ENCODE results near the gene SMOC2. TPM values are rescaled to one million over a fixed set of nuclear protein-coding genes. Genes with fewer than 3 reads are reported as not detected.

Gene SMOC2
- total and polyA plus RNA-seq, 2 experiments from 2014 or later: 1.9 to 3.2 TPM

DNA sequence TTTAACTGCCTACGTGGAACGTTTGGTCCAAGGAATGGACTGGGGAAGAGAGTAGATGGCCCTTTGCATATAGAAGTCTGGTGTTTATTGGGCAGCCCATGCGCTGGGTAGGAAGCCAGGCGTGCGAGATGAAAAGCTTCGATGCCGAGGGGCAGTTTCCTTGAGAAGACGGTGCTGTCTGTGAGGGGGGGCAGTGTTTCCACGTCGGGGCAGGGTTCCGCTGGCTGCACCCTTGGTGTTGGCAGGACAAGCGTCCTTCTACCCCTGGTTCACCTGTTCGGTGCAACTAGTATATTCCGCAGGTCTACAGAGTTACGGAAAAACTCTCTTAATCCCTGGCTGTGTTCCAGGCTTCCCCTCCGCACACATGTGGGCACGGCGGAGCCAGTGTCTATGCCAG is 88.2 kb downstream of the SMOC2 start:
- TF ChIP-seq CTCF (IDR thresholded peaks at IDR 0.05; ENCODE audit: low read depth, low read length): no peak
- DNase-seq (ENCODE audit: low read depth in 1 of 2, low spot score in 1 of 2): no peak
- H3K27me3 ChIP-seq: peaks cover 3% of the 10 kb centered on the region
- H3K4me1 ChIP-seq (ENCODE audit: low read depth): no peaks in the 10 kb centered on the region
- no peak overlapping the region for H3K4me3 ChIP-seq
- H3K36me3 ChIP-seq: no peaks in the 10 kb centered on the region
- no peak overlapping the region for H3K27ac ChIP-seq
- H3K9me3 ChIP-seq (ENCODE audit: low read depth): no peaks in the 10 kb centered on the region

DNA sequence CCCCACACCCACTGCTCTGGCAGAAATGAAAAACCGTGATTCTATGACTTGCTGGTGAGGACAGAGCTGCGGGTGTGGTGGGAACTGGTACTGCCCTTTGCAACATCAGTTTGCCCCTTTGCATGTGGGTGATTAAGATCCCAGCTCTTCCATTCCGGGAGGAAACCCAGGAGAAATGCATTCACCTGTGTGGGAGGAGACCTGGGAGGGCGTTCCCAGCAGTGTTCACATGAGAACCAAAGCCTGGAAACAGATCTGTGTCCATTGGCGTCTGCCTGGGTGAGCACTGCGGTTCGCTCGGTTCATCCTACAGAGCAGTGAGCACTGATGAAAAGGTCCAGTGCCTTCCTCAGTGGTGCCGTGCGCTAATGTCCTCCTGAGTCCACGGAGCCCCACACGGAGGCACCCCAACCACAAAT is 89.7 kb downstream of the SMOC2 start:
- no peaks in the 10 kb centered on the region for H3K9me3 ChIP-seq (ENCODE audit: low read depth)
- H3K27ac ChIP-seq: no peak overlapping the region
- H3K4me1 ChIP-seq (ENCODE audit: low read depth): no peaks in the 10 kb centered on the region
- H3K4me3 ChIP-seq: no peak overlapping the region
- DNase-seq (ENCODE audit: low read depth in 1 of 2, low spot score in 1 of 2): no peak
- no peaks in the 10 kb centered on the region for H3K36me3 ChIP-seq
- H3K27me3 ChIP-seq: peaks cover 3% of the 10 kb centered on the region
- no peak for TF ChIP-seq CTCF (IDR thresholded peaks at IDR 0.05; ENCODE audit: low read depth, low read length)

- no peaks in the 10 kb centered on the region for H3K4me1 ChIP-seq (ENCODE audit: low read depth)
- no peaks in the 10 kb centered on the region for H3K36me3 ChIP-seq
- H3K27me3 ChIP-seq: peaks cover 3% of the 10 kb centered on the region
- H3K27ac ChIP-seq: no peak overlapping the region
- no peak overlapping the region for H3K4me3 ChIP-seq
- DNase-seq (ENCODE audit: low read depth in 1 of 2, low spot score in 1 of 2): no peak
- TF ChIP-seq CTCF (IDR thresholded peaks at IDR 0.05; ENCODE audit: low read depth, low read length): no peak
- H3K9me3 ChIP-seq (ENCODE audit: low read depth): no peaks in the 10 kb centered on the region
Observed at GRCh38 chr6:168532070-168532469, 91.1 kb downstream of the SMOC2 start.

- Histone ChIP-seq H3K4me1 (ENCODE audit: low read depth) (no peaks in the 10 kb centered on the region), H3K9me3 (ENCODE audit: low read depth) (no peaks in the 10 kb centered on the region), H3K27me3 (peaks cover 3% of the 10 kb centered on the region), H3K27ac (no peak overlapping the region), H3K36me3 (no peaks in the 10 kb centered on the region), H3K4me3 (no peak overlapping the region)
- DNase-seq (ENCODE audit: low read depth in 1 of 2, low spot score in 1 of 2): no peak
- no peak for TF ChIP-seq CTCF (IDR thresholded peaks at IDR 0.05; ENCODE audit: low read depth, low read length)
Observed at GRCh38 chr6:168533414-168533813, 92.4 kb downstream of the SMOC2 start.

DNA sequence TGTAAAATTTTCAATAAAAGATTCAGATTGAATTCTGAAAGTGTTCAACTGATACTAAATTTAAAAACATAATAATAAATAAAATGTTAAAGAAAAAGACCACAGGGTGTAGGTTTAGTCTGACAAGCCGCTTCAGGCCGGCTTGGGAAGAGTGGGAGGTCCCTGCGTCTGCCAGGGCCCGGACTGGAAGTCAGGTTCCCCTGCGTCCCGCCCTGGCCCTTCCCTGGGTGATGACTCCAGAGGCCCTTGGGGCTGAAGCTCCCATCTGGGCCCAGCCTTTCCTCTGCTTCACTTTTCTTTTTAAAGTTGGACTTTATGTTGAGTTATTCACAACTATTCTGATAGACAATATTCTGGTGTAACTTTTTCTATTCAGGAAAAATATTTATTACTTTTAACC is 93.3 kb downstream of the SMOC2 start:
- H3K4me3 ChIP-seq: no peak overlapping the region
- no peaks in the 10 kb centered on the region for H3K4me1 ChIP-seq (ENCODE audit: low read depth)
- H3K36me3 ChIP-seq: no peaks in the 10 kb centered on the region
- no peak overlapping the region for H3K27ac ChIP-seq
- DNase-seq (ENCODE audit: low read depth in 1 of 2, low spot score in 1 of 2): no peak
- H3K9me3 ChIP-seq (ENCODE audit: low read depth): no peaks in the 10 kb centered on the region
- no peaks in the 10 kb centered on the region for H3K27me3 ChIP-seq
- no peak for TF ChIP-seq CTCF (IDR thresholded peaks at IDR 0.05; ENCODE audit: low read depth, low read length)

DNA sequence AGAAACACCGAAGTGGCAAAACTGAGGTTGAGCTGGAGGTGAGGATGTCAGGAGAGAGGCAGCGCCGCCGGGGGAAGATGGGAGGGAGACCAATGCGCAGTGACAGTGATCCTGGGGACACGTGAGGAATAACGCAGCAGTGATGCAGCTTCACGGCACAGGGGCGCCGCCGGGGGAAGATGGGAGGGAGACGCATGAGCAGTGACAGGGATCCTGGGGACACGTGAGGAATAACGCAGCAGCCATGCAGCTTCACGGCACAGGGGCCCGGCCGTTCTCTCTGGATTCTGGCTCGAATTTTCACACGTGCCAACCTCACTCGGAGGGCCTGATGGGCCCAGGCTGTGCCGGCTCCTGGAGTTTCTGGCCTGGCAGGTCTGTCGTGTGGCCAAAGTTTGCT is 94.7 kb downstream of the SMOC2 start:
- Histone ChIP-seq H3K36me3 (no peaks in the 10 kb centered on the region), H3K4me3 (no peak overlapping the region), H3K27me3 (no peaks in the 10 kb centered on the region), H3K4me1 (ENCODE audit: low read depth) (no peaks in the 10 kb centered on the region), H3K27ac (no peak overlapping the region), H3K9me3 (ENCODE audit: low read depth) (no peaks in the 10 kb centered on the region)
- no peak for TF ChIP-seq CTCF (IDR thresholded peaks at IDR 0.05; ENCODE audit: low read depth, low read length)
- no peak for DNase-seq (ENCODE audit: low read depth in 1 of 2, low spot score in 1 of 2)

Data from cardiac muscle cell (in vitro differentiated cells and primary cell).